HG03103 (cell line): Measurements from ENCODE around the gene NFRKB.

Experiments used
- ATAC-seq: cut with Tn5 transposase; IDR thresholded peaks from one replicate; pipeline ENCODE4 v1.9.1; 2021; ENCODE audit warnings: low read depth; ENCODE audit not compliant: unreplicated experiment

The NFRKB gene

GRCh38 chr11:129895126-129896041 is at the start of gene NFRKB:
NFRKB (minus strand) TSS chr11:129895578; CDS start chr11:129892849, 2,729 bp downstream.
- peak; percentile 95 for ATAC-seq

GRCh38 chr11:129944696-129945095 is 49.3 kb upstream of the NFRKB start:
- no peak for ATAC-seq

GRCh38 chr11:129943036-129943435 is 47.7 kb upstream of the NFRKB start:
- ATAC-seq: no peak

GRCh38 chr11:129939510-129939909 is 44.1 kb upstream of the NFRKB start:
- ATAC-seq: no peak

- no peak for ATAC-seq
Measured at GRCh38 chr11:129938764-129939163, 43.4 kb upstream of the NFRKB start.

GRCh38 chr11:129937592-129938238 is 42.3 kb upstream of the NFRKB start:
- ATAC-seq: no peak

- ATAC-seq: no peak
Measured at GRCh38 chr11:129935723-129936122, 40.3 kb upstream of the NFRKB start.

- no peak for ATAC-seq
Measured at GRCh38 chr11:129933891-129934290, 38.5 kb upstream of the NFRKB start.

- no peak for ATAC-seq
Measured at GRCh38 chr11:129933262-129933661, 37.9 kb upstream of the NFRKB start.

- ATAC-seq: no peak
Measured at GRCh38 chr11:129932381-129933067, 37.1 kb upstream of the NFRKB start.

GRCh38 chr11:129930743-129931142 is 35.4 kb upstream of the NFRKB start:
- ATAC-seq: no peak

GRCh38 chr11:129930296-129930695 is 34.9 kb upstream of the NFRKB start:
- ATAC-seq: no peak

- no peak for ATAC-seq
Measured at GRCh38 chr11:129929721-129930120, 34.3 kb upstream of the NFRKB start.

GRCh38 chr11:129928923-129929692 is 33.7 kb upstream of the NFRKB start:
- no peak for ATAC-seq

- ATAC-seq: no peak
Measured at GRCh38 chr11:129922674-129923073, 27.3 kb upstream of the NFRKB start.

- ATAC-seq: no peak
Measured at GRCh38 chr11:129918361-129918760, 23.0 kb upstream of the NFRKB start.

GRCh38 chr11:129917231-129917630 is 21.9 kb upstream of the NFRKB start:
- ATAC-seq: no peak

- no peak for ATAC-seq
Measured at GRCh38 chr11:129911298-129911697, 15.9 kb upstream of the NFRKB start.

GRCh38 chr11:129910360-129910759 is 15.0 kb upstream of the NFRKB start:
- ATAC-seq: no peak

GRCh38 chr11:129905402-129905801 is 10.0 kb upstream of the NFRKB start:
- ATAC-seq: no peak
